ENCODE data around the gene ZNF692.

DNA sequence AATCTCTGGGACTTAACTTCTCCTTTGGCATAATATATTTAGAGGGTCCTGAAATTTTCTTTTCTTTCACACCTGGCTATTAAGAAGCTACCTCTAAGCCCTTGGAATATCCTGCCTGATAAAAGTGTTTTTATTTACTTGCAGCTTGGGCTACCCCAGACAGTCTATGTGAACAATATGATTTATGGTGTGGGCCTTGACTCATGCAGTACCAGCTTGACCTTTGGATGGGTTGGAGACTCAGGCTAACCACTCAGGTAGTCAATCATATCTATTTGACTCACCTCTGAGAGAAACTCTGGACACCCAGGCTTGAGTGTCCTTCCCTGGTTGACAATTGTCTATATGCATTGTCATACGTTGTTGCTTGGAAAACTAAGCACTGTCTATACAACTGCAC, 33.7 kb upstream of the ZNF692 start:
- TF ChIP-seq, protein P1, sequence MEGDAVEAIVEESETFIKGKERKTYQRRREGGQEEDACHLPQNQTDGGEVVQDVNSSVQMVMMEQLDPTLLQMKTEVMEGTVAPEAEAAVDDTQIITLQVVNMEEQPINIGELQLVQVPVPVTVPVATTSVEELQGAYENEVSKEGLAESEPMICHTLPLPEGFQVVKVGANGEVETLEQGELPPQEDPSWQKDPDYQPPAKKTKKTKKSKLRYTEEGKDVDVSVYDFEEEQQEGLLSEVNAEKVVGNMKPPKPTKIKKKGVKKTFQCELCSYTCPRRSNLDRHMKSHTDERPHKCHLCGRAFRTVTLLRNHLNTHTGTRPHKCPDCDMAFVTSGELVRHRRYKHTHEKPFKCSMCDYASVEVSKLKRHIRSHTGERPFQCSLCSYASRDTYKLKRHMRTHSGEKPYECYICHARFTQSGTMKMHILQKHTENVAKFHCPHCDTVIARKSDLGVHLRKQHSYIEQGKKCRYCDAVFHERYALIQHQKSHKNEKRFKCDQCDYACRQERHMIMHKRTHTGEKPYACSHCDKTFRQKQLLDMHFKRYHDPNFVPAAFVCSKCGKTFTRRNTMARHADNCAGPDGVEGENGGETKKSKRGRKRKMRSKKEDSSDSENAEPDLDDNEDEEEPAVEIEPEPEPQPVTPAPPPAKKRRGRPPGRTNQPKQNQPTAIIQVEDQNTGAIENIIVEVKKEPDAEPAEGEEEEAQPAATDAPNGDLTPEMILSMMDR (IDR thresholded peaks at IDR 0.05 in 4 of 5, conservative IDR thresholded peaks at IDR 0.05 in 1 of 5) = no peak
- no peak for TF ChIP-seq POLR2A (IDR thresholded peaks at IDR 0.05)

Measured in gastrocnemius medialis (tissue), 4 donors.